Stomach (tissue), 4 donors: Measurements from ENCODE around the gene PCNX1.

Source experiments
- CTCF ChIP-seq, 7 experiments: fragments of 450-650 bp in 4 of 7; fragments of 200-600 bp in 3 of 7; sonication (generic) in 3 of 7; IDR thresholded peaks; one replicate each; pipeline ENCODE4 v1.5.1; 2016 to 2019; ENCODE audit warnings: antibody characterized with exemption in 7 of 7, control low read depth in 2 of 7, mild to moderate bottlenecking in 1 of 7
- EP300 ChIP-seq: sonication (generic); formaldehyde crosslinking; IDR thresholded peaks from one replicate; pipeline ENCODE4 v1.6.1; 2017; ENCODE audit warnings: antibody characterized with exemption
- POLR2A ChIP-seq, 4 donors: fragments of 450-650 bp; IDR thresholded peaks; one replicate each; pipeline ENCODE4 v1.6.1; 2016; ENCODE audit warnings: antibody characterized with exemption in 4 of 4, control low read depth in 2 of 4, mild to moderate bottlenecking in 1 of 4, moderate library complexity in 1 of 4
- POLR2AphosphoS5 ChIP-seq, 3 donors: sonication (generic); formaldehyde crosslinking; IDR thresholded peaks; one replicate each; pipeline ENCODE4 v1.6.1; 2016; ENCODE audit warnings: antibody characterized with exemption in 3 of 3

DNA sequence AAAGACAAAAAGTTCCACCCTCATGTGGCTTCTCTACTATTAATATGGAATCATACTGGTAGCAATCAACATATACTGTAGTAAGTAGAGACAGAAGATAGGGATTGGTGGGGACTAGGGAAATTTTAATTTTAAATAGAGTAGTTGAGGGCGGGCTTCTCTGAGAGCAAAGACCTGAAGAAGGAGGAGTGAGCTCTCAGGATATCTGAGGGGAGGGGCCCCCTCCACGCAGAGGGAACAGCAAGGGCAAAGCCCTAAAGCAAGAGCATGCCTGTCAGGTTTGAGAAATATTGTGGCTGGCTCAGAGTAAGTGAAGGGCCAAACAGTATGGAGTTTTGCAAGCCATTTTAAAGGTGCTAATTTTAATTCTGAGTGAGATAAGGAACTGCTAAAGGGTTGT is 64.3 kb downstream of the PCNX1 start:
- TF ChIP-seq POLR2AphosphoS5 (IDR thresholded peaks at IDR 0.05): no peak
- no peak for TF ChIP-seq CTCF (IDR thresholded peaks at IDR 0.05)
- TF ChIP-seq POLR2A (IDR thresholded peaks at IDR 0.05): no peak
- no peak for TF ChIP-seq EP300
